CD4-positive, alpha-beta T cell treated with Interleukin-4 for 1 hour (primary cell): ENCODE results near the gene HEATR5A.

Experiments
- DNase-seq, 2 donors: peaks; one replicate each; pipeline ENCODE4 v3.0.0-alpha.2; 2020 to 2022

The HEATR5A gene

DNA sequence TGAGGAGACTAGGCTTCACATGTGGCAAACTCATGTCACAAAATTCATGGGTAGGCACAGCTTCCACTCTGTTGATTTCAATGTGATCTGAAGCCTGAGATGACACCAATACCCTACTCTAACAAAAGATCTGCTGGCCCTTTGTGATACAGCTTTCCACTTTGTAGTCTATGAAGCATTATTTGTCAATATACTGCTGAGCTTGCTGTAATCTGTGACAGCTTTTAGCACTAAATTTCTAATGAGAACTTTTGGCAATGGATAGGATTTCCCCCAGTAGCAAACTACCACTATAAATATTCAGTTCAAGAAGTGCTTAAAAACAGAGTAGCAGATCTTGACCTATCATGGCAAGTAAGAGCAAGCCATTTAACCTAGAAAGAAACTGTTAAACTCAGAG, 5.6 kb upstream of the HEATR5A start:
- DNase-seq, result no peak

DNA sequence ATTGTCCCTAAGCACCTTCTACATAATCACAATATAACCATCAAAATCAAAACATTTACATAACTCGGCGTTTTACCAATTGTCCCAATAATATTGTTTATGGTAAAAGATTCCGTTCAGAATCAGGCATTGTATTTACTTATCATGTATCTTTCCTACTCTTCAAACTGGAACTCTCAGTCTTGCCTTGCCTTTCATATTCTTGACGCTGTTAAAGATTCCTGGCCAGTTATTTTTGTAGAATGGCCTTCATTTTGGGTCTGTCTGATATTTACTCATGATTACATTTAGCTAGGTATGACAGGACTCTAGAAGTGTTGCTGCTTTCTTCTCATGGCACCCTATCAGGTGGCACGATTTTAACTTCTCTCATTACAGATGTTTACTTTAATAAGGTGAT, 850 bp upstream of the HEATR5A start:
- DNase-seq, result no peak

DNA sequence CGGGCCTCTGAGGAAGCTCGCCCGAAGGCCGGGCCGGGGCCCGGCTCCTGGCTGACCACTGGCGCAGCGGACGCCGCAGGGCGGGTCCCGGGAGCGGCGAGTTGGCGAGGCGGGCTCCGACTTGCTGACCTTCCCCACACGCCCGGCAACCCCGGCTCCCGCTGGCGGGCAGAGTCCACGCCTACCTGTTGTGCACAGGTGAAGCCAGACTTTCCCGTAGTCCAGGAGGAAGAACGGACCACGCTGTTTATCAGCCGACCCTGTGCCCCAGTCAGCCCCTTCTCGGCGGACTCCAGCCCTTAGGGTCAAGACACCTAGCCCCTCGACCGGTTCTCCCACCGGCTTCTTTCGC, 407 bp downstream of the HEATR5A start:
- no peak for DNase-seq

DNA sequence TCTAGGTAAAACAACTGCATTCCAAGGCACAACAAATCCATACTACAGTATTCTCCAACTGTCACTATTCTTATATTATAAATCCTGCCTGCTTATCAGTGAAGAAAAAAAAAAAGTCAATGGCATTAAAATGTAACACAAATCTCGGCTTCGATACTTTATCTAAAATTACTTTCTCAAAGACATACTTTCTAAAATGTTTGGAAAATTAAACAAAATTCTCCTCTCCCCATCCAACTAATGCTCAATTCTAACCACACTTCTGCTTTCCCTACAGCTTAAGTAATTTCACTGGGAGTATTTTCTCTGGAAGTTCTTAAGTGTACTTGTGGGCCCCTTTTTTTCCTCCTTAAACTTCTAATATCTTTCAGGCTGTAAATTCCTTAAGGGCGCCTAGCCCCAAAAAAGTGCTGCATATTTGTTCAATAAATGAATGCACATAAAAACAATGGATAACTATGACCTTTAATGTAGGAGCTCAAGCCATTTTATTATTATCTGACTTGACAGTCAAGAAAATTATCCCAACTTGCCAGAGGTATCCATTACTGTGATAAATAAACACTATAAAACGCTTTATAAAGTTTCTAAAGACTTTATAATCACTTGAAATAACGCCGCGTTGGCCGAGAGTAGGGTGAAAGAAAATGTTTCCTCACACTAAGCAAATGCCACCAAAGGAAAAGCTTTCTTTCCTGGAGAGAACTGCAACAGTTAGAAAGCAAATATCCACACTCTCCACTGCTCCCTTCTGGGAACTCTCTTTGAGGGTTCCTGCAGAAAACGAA, 977 bp downstream of the HEATR5A start:
- no peak for DNase-seq

DNA sequence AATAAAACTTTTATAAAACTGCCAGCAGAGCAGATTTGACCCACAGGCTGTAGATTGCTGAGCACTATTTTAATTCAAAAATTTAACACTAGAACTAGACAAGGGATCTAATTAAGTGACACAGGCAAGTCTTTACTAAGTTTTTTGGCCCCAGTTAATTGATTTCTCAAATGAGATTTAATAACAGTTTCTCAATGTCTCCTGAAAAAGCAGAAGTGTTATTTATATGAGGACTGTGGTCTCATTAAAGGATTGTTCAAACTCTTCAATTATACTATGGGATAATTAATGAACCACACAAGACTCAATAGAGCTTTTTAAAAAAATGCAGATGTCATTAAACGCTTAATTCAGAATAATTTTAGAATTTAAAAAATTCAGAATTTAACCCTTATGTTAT, 1.9 kb downstream of the HEATR5A start:
- no peak for DNase-seq

DNA sequence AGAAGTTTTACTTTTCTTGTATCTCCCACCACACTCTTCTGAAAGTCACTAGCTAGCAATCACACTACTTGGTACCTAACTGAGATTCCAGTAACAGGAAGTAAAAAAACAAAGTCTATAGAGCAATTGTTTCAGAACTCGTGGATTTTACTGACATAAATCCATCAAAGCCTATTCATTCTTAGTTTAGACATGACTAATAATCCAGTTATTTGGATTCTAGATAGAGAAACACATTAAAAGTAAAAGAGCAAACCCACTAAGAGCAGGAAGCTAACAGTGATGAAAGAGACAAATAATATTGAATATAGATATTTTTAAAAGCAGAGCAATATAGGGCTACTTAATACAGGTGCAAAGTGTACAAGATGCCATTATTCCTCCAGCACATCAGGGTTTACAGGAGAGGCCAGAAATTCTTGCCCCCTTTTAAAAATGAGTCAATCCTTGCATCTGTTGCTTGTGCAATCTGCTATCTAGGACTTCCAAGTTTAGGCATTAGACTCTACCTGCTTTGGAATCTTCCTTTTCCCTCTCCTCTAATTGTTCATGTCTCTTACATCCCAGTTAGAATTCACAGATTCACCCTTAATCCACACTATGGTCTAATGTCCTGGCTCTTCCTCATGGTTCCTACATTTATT, 6.0 kb downstream of the HEATR5A start:
- DNase-seq, result no peak

DNA sequence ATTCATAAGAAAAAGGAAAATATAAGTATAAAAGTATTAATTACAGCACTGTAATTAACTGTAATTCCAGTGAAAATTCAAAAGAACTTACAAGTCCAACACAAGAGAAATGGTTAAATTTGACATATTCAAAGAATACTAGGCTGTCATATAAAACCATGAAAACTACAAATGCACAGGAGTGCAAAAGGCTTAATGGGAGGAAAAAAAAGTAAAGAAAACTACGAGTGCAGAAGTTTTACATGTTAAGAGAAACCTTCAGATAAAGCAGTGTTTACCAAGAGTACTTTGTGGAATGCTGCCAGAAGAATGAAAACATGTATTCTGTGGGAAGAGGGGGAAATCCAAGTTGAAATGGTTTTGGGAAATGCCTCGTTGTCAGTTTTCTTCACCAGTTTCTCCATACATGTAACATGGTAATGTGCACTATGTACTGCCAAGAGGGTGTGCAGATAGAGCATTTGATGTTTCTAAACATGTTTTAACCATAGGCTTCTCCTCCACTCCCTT, 9.1 kb downstream of the HEATR5A start:
- no peak for DNase-seq

DNA sequence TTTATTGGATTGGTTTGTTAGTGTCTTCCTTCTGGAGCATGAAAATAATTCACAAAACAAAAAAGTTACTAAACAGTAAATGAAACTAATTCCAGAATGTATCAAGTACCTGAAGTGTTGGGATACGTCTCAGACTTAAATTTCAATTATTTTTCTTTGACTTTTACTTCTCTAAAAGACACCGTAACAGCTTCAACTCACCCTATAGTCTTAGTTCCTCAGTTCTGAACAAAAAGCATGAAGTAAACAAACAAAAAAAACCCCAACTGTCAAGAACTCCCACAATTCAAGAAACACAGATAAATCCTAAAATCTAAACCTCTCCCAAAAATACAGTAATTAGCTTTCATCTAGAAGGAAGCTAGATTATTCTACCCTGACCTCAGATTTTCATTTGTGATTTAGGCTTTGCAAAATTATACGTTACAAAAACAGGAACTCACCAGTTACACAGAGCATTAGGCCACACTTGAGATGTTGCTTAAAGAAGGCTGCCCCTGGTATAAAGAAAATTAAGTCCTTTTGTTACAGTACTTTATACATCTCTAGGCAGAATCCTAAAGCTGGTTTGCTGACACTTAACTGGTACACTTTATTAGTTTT, 10.2 kb downstream of the HEATR5A start:
- no peak for DNase-seq

DNA sequence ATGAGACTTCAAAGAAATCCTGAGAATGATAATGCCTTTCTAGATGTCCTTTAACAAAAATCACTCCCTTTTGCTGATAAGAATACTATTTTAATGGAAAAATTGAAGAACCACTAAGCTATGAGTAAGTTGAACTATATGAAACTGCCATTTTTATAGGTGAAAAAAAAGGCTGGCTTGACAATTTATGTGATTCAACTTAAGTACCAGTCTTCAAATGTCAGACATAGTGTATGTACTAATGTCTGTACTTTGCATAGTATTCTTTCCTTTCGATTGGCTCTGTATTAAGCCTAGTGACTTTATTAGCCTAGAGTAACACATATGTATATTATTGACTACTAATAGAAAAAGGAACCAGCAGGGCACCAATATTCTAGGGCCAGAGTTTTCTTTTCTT, 11.9 kb downstream of the HEATR5A start:
- no peak for DNase-seq

DNA sequence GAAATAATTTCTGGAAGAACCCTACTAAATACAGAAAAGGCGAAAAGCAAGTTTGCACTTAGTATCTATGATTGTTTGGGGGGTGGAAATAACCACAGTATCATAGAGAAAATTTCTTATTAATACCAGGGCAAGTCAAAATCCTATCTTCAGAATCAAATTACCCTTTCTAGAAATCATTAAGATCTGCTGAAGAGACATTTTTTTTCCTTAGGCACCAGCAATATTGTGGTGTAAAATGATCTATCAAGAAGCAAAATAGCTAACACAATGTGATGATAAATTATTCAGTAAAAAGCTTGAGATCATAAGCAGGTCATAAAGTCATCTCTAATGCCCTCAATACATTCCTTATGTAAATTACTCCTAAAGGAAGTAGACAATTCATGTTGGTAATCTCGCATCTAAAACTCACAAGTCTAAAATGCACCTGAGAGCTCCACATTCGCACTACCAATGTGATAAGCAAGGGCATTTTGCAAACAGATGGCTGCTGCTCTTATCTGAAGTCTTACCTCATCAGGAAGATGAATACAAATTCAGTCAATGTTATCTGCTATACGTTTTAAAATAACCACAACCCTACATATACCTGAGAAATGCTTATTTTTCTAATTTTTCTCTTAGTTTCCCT, 14.6 kb downstream of the HEATR5A start:
- DNase-seq, result no peak

DNA sequence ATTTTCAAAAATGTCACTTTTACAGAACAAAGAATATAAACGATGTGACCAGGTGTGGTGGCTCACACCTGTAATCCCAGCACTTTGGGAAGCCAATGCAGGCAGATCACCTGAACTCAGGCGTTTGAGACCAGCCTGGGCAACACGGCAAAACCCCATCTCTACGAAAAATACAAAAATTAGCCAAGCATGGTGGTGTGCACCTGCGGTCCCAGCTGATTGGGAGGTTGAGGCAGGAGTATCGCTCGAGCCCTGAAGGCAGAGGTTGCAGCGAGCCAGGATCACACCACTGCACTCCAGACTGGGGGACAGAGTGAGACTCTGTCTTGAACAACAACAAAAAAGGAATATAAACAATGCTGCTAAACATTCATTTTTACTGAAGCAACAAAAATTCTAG, 15.2 kb downstream of the HEATR5A start:
- no peak for DNase-seq

DNA sequence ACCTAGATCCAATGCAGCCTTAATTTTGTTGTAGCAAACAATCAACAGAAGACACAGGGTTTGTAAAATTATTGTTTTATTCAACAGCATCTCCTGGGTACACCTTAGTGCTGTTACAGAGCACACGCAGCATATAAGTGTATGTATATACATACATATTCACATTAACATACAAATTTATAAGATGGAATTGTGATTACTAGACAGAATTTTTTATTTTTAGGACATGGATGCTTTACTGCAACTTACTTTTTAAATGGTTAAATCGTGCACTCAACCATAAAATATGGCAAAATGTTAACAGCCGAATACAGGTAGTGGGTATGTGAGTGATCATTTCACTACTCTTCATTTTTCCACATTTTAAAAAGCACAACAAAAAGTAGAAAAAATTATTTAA, 16.6 kb downstream of the HEATR5A start:
- DNase-seq, result no peak

DNA sequence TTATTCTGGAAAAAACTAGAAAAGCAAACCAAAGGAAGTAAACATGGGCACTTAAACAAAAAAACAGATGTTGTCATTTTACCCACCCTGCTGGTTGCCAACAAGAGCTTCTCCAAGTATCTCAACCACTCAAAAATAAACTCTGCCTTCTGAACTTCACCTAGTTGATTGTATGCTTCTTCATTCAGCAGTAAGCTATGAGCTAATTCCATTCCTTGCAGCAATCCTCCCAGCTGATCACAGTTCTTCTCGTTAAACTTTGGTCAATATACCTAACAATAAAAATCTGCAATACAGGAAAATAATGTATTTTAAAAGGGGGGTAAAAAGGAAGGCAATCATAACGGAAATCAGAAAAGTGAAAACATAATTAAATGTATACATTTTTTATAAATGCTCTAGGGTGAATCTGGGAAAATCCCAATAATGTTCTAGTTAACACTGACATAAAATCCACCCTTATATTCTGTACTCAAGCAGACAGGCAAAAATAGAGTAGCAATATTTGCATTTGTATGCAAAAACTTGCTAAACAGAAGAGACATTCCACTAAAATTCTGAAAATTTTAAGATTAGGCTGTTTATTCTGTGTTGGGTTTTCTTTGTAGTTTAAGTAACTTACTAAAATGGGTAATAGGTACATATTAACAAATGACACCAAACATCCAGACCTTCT, 17.4 kb downstream of the HEATR5A start:
- DNase-seq, result no peak

DNA sequence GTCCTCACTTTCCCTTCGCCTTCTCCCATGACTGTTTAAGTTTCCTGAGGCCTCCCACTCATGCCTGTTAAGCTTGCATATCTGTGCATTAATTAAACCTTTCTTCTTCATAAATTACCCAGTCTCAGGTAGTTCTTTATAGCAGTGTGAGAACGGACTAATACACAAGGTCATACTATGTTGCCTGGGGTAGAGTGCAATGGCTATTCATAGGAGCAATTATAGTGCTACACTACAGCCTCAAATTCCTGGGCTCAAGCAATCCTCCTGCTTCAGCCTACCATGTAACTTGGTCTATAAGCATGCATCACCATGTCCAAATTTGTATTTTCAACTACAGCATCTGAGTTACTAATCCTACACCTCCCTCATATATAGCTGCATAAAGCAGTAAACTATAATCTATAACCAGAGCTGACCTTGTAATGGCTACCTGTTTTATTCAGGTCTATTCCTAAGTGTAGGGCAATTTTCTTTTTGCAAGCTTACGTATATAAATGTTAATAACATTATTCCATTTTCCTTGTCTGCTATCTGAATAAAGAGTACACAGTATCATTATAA, 18.9 kb downstream of the HEATR5A start:
- DNase-seq, result no peak

DNA sequence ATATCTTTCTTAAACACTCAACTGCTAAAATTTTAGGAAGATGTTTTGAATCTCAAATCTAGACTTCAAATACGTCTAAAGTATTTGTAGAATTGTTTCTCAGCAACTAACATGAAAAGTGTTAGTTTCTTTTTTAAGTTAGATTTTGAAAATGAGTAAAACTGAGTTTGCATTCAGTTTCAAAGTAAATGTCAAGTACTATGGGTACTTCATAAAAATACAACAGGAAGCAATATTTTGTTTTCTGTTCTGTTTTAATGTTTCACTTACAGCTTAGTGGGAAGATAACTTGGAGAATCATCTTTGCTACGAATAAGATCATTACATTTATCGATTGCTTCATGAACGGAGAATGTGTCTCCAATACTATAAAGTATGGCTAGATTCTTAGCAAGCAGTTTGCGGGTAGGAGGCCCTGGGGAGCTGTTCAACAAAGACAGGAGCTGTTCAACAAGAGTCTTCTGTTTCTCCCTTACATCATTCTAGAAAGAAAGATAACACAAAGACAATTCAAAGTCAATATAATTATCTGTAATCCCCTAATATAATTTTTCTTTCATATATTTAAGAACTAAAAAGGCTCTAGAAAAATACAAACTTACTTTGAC, 20.2 kb downstream of the HEATR5A start:
- no peak for DNase-seq

DNA sequence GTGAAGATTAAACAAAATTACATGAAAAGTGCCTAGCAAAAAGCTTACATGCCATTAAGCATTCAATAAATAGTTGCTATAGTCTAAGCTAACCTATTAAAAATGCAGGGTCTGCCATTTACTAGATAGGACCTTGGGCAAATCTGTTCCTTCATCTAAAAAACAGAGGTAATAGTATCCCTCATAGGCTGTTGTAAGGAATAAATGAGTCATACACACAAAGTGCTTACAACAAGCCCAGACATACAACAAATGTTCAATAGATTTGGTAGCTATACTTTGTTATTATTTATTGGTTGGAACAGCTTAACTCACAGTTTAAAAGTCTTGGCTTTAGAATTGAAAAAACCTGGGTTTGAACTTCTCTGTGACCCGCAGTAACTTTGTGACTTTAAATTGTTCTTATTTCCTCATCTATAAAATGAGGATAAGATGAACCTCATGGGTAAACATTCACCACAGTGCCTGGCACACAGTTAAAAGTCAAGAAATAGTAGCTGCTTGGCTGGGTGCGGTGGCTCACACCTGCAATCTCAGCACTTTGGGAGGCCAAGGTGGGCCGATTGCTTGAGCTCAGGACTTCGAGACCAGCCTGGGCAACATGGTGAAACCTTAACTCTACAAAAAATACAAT, 24.7 kb downstream of the HEATR5A start:
- no peak for DNase-seq

DNA sequence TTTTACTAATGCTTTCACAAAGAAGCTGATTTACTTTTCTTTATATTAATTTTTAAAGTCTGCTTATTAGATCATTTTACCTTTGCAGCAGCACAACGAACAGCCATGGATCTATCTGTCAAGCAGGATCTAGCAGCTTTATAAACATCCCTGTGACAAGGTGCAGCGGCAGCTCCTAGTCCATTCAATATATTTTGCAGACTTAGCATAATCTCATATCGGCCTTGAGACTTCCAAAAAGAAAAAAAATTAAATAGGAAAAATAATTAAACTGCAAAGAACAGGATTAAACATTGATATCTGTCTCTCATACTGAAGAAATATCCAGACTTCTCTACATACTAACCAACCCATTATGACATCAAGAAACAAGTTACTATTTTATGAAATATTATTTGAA, 25.2 kb downstream of the HEATR5A start:
- no peak for DNase-seq

DNA sequence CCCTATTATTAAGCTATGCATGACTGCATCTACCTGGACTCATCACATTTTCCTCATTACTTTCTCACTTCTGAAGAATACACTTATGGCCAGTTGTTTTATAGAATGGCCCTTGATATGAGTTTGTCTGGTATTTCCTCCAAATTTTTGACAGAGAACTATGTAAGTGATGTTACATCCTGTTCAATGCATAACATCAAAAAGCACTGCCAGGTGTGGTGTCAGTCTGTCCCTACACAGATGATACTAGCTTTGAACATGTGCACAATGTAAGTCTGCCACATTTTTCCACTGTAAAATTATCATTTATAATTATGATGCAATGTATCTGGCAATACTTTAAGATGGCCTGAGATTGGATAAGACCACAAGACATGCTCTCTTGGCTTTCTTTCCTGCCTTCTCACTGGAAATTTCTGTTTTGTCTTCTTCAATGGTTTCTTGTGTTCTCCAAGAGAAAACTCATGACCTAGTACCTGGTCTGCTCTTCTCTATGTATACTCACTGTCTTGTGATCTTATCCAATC, 28.3 kb downstream of the HEATR5A start:
- DNase-seq, result no peak

DNA sequence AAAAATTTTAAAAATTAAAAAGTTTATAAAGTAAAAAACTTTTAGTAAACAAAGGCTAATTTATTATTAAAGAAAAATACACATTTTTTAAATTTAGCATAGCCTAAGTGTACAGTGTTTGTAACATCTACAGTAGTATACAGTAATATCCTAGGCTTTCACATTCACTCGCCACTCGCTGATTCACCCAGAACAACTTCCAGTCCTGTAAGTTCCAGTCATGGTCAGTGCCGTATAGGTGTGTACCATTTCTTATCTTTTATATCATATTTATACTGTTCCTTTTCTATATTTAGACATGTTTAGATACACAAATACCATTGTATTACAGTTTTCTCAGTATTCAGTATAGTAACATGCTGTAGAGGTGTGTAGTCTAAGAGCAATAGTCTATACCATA, 28.9 kb downstream of the HEATR5A start:
- DNase-seq, result no peak

DNA sequence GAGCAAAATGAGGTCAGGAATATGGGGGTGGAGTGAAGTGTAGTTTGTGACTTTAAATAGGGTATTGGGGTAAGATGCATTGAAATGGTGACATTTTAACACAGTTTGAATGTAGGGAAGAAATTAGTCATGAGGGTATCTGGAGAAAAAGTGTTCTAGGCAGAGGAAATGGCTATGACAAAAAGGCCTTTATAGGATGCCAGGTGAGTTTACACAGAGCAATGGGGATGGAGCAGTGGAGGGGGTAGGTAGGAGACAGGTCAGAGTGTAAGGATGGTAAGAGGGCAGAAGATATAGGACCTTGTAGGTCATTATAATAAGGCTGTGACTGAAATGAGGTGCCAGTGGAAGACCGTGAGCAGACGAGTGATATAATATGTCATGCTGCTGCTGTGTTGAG, 30.4 kb downstream of the HEATR5A start:
- no peak for DNase-seq

DNA sequence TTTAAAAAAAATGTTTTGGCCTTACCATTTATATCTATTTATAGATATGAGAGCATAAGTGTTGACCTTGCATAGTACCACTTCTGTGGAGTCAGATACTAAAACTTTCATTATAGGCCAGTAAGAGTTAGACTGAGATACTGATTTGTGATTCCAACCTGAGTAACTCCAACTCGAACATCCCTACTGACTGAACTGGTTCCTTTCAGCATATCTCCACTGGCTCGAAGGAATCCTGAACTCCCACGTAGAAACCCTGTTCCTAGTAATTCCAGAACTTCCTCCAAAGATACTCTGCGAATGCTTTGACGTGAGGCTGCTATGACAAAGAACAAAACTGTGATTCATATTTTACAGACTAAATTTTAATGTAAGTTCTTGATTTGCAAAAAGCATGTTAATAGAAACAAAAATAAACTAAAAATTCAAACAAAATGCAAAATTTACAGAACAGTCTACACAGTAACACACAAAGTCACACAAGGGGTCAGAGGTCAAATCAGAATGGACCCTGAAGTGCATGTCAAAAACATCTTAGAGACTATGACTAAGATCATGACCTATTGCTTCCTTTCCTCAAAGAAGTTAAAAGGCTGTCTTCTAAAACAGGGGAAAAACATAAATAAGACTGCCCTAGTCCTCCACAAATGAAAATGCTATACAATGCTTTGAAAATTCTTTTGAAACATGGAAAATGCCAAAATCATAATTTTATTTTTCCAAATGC, 31.5 kb downstream of the HEATR5A start:
- DNase-seq, result no peak
